Hypothalamus (tissue), 51 donors: ENCODE data around the gene CHRNA3.

Experiments used
- DNase-seq, 51 donors: peaks; one replicate each; lab custom pipeline; 2025; lab: John Stamatoyannopoulos, UW

The CHRNA3 gene

DNA sequence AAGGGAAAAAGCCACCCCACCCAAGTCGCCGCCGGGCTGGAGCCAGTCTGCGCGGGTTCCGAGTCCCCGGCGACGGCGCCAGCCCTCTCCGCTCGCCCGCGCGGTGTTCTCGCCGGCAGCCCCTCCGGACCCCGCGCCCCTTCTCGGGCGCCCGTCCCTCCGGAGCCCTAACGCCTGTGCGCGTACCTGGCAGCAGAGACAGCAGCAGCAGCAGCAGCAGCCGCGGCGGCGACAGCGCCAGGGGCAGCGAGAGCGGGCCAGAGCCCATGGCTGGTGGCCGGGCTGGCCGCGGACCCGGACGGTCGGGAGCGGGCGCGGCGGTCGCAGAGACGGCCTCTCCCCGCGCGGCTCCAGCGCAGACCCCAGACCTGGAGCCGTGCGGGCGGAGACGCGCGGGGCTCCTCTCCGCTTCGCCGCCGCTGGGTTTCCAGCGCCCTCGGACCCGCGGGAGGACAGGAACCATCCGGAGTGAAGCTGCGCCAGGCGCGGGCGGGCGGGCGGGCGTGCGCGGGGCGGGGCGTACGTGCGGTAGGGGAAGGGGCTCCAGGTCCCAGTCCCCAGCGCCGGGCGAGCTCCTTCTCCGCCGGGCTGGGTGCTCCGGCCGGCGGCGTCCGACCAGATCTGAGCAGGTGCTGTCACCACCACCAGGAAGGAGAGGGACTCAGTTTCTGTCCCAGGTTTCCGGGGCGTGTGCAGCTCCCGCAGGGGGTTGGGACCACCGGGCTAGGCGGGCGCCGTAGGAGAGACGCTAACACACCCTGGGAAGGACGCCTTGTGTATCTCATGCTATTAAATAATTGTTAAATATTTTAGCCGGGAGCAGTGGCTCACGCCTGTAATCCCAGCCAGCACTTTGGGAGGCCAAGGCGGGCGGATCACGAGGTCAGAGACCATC is at the start of gene CHRNA3:
CHRNA3 (minus strand) TSS at position 470 of the 895 bp plus-strand sequence; CDS start at position 268, 202 bp downstream.
- DNase-seq, result no peak

GRCh38 chr15:78668987-78669386 is 48.2 kb upstream of the CHRNA3 start:
- no peak for DNase-seq

- DNase-seq, result no peak
Measured at GRCh38 chr15:78667578-78668236, 46.9 kb upstream of the CHRNA3 start.

- DNase-seq, result no peak
Measured at GRCh38 chr15:78666010-78666409, 45.2 kb upstream of the CHRNA3 start.

DNA sequence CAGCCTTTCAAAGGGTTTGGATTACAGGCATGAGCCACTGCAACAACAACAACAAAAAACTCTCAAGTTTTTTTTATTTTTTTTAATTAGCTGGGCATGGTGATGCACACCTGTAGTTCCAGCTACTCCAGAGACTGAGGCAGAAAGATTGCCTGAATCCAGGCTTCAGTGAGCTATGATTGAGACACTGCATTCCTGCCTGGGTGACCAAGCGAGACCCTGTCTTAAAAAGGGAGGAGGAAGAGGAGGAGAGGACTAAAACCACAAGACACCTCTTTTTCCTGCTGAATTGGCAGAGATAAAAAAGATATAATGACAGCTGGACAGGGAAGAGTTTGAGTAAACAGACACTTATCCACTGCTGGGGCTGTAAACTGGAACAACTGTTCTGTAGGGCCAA is 42.9 kb upstream of the CHRNA3 start:
- DNase-seq, result no peak

DNA sequence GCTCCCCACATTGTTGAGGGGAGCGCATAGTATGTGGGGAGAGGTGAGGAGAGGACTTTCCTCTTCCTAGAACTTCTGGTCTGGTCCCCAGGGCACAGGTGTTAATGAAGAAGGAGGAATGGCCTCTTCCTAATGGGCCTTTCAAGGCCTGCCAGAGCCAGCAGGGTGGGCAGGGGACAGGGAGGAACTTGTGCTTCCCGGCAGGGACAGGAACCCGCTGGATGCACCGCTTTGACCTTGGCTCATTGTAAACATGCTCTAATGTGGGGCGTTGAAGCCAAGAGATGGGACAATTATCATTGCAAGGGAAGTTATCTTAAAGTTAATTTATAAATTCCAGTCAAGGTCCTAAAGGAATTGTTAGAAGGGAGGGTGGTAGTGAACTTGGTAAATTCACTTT is 41.2 kb upstream of the CHRNA3 start:
- no peak for DNase-seq

- no peak for DNase-seq
Measured at GRCh38 chr15:78661001-78661400, 40.2 kb upstream of the CHRNA3 start.

GRCh38 chr15:78660584-78660983 is 39.8 kb upstream of the CHRNA3 start:
- no peak for DNase-seq

GRCh38 chr15:78658823-78659222 is 38.0 kb upstream of the CHRNA3 start:
- no peak for DNase-seq

DNA sequence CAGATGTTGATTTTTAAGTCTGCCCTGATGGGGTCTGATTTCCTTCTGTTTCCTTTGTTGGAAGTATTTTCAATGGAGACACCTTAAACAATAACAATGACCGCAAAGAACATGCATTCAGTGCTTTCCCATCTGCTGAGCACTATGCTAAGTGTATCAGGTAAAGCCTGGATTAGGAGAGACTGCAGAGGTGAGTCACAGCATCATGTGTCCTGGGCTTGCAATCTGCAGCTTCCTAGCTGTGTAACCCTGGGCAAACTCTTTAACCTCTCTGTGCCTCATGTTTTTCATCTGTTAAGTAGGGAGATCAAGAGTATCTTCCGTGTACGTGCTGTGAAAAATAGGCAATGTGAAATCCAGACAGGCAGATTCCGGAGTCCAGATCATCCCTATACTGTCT is 33.5 kb upstream of the CHRNA3 start:
- DNase-seq, result no peak

DNA sequence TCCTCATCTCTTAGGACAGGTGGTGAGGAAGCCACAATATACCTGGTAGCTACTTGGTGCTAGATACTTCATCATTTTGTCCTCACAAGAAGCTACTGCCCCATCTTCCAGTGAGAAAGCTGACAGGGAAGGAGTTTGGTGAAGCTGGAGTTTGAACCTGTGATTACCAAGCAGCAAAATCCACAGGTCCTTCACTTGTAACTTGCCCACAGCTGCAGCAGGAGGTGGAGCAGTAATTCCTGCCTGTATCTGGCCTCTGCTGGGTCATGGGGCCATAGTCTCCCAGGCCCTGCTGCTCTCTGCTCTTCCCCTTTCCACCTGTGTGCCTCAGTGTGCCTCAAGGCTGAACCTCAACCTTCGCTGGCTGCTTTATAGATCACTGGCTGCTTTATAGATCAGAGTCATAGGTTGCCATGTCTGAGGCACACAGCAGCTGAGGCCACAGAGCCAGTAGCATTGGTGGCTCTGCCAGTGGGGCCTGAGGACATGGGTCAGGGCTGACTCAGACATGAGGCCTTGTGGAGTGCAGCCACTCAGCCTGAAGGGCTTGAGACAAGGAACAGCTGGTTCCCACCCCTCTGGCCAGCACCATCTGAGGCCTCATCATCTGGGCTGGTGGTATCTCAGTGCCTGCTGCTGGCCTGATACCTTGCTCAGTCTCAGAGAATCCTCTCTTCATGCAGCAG is 31.3 kb upstream of the CHRNA3 start:
- DNase-seq, result no peak

- DNase-seq, result no peak
Measured at GRCh38 chr15:78651007-78651406, 30.2 kb upstream of the CHRNA3 start.

- no peak for DNase-seq
Measured at GRCh38 chr15:78650022-78650421, 29.2 kb upstream of the CHRNA3 start.

GRCh38 chr15:78645009-78645408 is 24.2 kb upstream of the CHRNA3 start:
- DNase-seq, result no peak

GRCh38 chr15:78642331-78642730 is 21.5 kb upstream of the CHRNA3 start:
- DNase-seq, result no peak

DNA sequence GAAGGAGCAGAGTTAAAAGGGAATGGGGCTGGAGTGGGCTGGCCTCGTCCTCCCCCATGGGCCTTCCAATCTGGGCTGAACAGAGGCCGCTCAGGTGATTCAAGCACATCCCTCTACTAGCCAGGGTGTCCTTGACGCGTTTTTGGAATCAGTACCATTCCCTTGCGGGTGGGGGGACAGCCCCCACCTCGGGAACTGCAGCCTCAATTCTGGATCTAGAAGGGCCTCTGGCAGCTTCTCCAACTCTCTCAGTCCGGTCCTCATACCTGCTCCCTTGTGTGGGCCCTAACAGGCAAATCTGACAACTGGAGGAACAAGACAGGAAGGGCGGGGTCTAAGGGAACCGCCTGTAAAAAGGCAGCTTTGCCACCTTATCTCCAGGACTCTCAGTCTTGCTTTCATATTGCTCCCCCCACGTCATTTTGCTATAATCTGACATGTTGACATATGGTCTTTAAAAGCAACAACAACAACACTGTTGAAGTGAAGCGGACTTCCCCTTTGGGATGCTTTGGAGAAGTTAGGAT is 21.0 kb upstream of the CHRNA3 start:
- no peak for DNase-seq

DNA sequence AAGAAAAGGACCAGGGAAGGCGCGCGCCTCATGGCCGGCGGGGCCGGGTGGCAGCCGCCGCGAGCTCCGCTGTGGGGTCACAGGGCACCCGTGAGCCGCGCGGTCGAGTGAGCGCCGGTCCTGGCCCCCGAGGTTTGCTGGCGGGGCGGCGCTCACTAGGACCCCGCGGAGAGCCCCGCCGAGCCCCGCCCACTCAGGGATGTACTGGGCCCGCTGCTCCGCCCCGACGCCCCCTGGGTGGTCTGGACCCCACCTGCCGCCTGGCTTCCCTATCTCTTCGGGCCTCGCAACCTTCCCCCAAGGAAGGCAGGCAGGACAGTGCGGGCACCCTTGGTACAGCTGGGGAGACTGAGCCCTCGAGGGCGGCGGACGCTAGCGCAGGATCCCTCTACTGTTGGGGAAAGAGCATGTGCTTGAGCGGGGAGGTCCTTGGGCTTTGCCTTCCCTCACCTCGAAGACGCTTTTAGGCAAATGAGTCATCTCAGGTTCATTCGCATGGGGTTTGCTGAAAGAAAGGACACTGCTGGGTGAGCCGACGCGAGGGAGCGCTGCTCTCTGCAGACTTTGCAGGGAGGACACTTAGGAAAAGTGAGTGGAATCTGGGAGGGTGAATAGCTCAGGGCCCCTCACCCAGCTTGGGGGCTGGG is 20.4 kb upstream of the CHRNA3 start, which contains the start of gene CHRNB4:
CHRNB4 (minus strand) TSS at position 109 of the 647 bp plus-strand sequence; CDS start at position 32, 77 bp downstream.
- no peak for DNase-seq

- no peak for DNase-seq
Measured at GRCh38 chr15:78640527-78641101, 19.8 kb upstream of the CHRNA3 start.

DNA sequence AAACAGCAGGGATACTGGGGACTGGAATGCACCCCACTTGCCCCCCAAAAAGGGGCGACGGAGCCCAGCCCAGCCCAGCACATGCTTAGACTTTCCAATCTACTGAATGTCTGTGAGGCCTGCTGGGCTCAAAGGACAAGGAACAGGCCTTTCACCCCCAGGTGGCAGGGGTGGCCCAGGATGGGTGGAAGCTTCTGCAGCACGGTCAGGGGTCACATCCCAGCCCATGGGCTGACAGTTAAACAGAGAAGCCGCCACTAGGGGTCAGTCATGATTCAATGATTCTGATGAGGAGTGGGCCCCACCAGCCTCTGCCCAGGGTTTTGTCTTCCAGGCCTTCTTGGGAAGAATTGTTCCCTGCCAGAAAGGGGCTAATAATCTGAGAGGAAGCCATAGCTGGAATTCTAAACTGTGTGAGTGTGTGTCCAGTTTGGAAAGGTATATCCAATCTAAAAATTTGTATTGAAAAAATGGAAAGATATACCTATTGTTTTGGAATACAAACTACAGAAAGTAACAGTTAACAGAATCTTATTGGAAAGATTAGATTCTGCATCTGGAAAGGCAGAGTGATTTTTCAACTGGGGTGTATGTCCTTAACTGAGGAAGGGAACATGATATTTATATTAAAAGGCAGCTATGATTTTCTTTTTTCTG is 18.0 kb upstream of the CHRNA3 start:
- peak in 20 of 51 donors; percentile 3 to 43 (median 12) for DNase-seq
